GM12872 (cell line): ENCODE measurements around the gene FAM229A.

Experiments
- TF ChIP-seq, protein P1 (sequence below): IDR thresholded peaks from 3 replicates; pipeline ENCODE4 v1.5.1; 2011; ENCODE audit warnings: low read depth, mild to moderate bottlenecking, low read length, moderate library complexity; ENCODE audit not compliant: insufficient read depth

Gene FAM229A

DNA sequence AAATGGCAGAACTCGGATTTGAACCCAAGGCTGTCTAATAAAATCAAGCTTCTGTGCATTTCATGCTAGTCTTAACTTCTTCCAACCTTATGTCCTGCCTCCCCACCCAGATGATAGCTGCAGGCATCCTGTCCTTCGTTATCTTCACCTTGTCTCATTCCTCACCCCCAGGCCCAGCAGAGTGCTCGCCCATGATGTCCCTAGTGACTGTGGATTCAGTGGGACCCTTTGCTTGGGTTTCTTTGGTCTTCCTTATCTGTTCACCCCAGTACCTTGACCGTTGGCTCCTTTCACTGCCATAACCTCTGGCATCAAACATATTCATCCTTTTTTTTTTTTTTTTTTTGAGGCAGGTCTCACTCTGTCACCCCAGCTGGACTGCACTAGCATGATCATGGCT lies 37.6 kb upstream of the FAM229A start:
- TF ChIP-seq, protein P1, sequence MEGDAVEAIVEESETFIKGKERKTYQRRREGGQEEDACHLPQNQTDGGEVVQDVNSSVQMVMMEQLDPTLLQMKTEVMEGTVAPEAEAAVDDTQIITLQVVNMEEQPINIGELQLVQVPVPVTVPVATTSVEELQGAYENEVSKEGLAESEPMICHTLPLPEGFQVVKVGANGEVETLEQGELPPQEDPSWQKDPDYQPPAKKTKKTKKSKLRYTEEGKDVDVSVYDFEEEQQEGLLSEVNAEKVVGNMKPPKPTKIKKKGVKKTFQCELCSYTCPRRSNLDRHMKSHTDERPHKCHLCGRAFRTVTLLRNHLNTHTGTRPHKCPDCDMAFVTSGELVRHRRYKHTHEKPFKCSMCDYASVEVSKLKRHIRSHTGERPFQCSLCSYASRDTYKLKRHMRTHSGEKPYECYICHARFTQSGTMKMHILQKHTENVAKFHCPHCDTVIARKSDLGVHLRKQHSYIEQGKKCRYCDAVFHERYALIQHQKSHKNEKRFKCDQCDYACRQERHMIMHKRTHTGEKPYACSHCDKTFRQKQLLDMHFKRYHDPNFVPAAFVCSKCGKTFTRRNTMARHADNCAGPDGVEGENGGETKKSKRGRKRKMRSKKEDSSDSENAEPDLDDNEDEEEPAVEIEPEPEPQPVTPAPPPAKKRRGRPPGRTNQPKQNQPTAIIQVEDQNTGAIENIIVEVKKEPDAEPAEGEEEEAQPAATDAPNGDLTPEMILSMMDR: no peak

DNA sequence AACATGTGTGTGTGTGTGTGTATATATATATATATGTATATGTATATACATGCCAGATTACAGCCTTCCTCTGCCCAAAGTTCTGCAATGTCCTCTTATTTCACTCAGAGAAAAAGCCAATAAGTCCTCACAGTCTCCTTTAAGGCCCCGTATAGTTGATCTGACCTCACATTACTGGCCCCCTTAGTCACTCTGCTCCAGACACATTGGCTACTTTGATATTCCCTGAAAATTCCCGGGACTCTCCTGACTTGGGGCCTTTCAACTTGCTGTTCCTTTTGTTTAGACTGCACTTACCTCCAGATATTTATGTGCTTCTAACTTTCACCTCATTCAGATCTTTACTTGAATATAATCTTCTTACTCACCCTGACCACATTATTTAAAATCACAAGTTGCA lies 36.1 kb upstream of the FAM229A start:
- TF ChIP-seq, protein P1: no peak

DNA sequence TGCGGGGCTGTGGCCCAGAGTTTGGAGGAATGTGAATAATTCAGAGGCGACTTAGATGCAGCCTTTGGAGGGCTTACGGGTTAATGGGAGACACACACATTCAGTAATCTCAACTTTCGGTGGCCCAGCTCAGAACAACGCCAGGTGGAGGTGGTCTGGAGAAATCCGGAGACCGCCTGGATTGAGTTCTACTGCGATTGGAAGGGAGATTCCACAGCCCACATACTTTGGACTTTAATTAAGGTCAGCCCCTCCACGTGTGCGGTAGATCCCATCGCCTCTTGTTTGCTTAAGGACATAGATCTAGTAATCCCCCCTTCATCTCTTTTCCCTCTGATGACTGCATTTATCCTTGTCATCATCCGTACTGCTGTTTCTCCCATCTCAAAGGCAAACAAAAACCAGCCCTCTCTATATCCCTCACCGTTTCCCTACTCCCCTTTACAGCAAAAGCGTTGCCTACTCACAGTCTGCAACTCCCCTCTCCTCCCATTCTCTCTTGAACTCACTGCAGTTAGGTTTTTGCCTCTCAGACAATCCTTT lies 32.7 kb upstream of the FAM229A start:
- TF ChIP-seq, protein P1: no peak

DNA sequence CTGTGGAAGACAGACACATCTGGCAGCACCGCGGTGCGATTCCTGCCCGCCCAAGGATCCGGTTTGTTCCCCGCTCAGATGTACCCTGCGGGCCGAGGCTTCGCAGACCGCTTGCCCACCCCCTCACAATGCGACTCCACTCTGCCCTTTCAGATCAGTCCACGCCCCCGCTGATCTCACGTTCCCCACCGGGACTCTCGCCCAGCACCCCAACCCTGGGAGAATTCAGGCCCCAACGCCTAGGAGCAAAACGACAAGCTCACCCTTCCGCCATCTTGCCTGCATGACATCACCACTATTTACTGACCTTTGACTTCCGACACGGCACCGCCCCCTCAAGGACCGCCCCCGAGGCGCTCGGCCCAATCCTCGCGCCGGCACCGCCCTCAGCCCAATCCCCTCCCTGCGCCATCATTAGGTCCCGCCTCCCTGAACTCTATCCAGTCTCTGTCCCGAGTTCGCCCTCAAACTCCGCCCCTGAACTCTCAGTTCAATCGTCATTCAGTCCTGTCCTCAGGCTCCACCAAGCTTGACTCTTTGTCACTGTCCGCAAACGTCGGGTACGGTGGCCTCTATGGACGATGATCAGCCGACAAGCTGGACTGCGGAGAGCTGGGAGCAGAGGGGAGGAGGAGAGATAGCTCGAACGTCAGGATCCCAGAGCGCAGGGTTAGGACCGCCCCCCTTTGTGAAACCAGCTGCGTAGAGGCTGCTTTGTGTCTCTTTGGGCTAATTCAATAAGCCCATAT lies 32.0 kb upstream of the FAM229A start, which contains the start of gene BSDC1:
TSS of gene BSDC1 (minus strand) at position 301 of the 749 bp plus-strand sequence. CDS start at position 274, 27 bp downstream.
- TF ChIP-seq, protein P1: no peak

DNA sequence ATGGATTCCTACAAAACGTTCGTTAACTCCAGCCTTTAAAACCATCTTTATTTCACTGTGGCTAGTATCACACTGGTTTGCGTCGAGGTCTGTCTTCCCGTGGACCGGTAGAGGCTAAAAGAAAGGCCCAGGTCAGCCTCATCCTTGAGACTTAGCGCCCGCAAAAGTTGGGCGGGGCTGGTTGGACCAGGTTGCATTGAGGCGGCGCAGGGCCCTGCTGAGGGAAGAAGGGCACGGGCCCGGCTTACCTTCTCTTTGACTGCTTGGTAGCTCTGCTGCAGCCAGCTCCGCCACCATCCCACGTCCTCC lies 31.5 kb upstream of the FAM229A start:
- TF ChIP-seq, protein P1: no peak

DNA sequence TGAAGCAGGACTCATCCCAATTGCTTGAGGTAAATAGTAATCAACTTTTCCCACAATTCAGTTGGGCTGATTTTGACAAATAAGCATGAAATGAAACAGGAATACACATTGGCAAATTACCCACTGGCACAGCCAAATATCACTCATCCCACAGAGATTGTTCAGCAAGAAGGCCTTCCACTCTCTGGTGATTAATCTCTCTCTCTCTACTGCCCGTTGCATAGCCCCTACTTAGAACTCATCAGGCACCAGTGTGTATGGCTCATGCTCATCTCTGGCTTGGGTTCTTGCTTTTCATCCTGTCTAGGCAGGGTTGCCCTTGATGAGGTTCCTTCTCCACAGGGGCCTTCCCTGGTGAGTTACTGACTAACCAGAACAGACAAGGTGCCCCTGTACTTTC lies 30.9 kb upstream of the FAM229A start:
- TF ChIP-seq, protein P1: no peak

DNA sequence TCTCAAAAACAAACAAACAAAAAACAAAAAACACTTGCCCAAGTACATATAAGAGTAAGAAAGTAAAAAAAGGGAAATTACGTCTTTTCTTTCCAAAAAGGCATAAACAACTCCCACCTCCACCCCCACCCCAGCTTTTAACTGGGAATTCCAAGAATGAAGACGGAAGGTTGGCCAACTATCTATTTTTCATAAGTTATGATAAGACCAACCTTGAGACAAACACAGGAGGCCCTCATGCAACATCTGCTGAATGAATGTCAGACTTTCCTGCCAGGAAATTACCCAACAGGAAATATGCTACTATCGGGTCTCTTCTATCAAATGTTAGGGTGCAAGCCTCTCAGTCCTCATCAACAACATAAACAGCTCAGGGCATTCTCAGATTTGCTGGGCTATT lies 30.0 kb upstream of the FAM229A start:
- TF ChIP-seq, protein P1: no peak
